ENCODE data around the gene SCNN1B. TPM values are rescaled to one million over a fixed set of nuclear protein-coding genes. Genes with fewer than 3 reads are reported as not detected.

The SCNN1B gene
- total RNA-seq, 2 donors from 2014 or later: 9.2 to 11.8 TPM

GRCh38 chr16:23330161-23330560 is 28.1 kb downstream of the SCNN1B start:
- Histone ChIP-seq H3K4me1 (replicated peaks) (no peaks in the 10 kb centered on the region), H3K4me3 (no peak overlapping the region), H3K9me3 (no peaks in the 10 kb centered on the region), H3K36me3 (no peaks in the 10 kb centered on the region), H3K27me3 (replicated peaks; ENCODE audit: insufficient read depth) (peaks cover 3% of the 10 kb centered on the region), H3K27ac (no peak overlapping the region)
- intact Hi-C loops (cut with DNase I): no loop called here
- no peak for TF ChIP-seq CTCF (IDR thresholded peaks at IDR 0.05)
- TF ChIP-seq POLR2AphosphoS5 (IDR thresholded peaks at IDR 0.05): no peak
- TF ChIP-seq POLR2A (IDR thresholded peaks at IDR 0.05): no peak
- 83% methylated on average over 8 of the region's 8 CpGs for WGBS
- DNase-seq (ENCODE audit: low spot score): no peak

- TF ChIP-seq POLR2AphosphoS5 (IDR thresholded peaks at IDR 0.05) (no peak), POLR2A (IDR thresholded peaks at IDR 0.05) (no peak), CTCF (IDR thresholded peaks at IDR 0.05) (no peak)
- Histone ChIP-seq H3K4me3 (no peak overlapping the region), H3K36me3 (no peaks in the 10 kb centered on the region), H3K4me1 (replicated peaks) (no peaks in the 10 kb centered on the region), H3K27me3 (replicated peaks; ENCODE audit: insufficient read depth) (peaks cover 3% of the 10 kb centered on the region), H3K9me3 (no peaks in the 10 kb centered on the region), H3K27ac (no peak overlapping the region)
- 80% methylated on average over 11 of the region's 11 CpGs for WGBS
- no peak for DNase-seq (ENCODE audit: low spot score)
- intact Hi-C loops (cut with DNase I): no loop called here
Observed at GRCh38 chr16:23330583-23331249, 28.6 kb downstream of the SCNN1B start.

- Histone ChIP-seq H3K4me3 (no peak overlapping the region), H3K27ac (no peak overlapping the region), H3K27me3 (replicated peaks; ENCODE audit: insufficient read depth) (peaks cover 3% of the 10 kb centered on the region), H3K36me3 (no peaks in the 10 kb centered on the region), H3K9me3 (no peaks in the 10 kb centered on the region), H3K4me1 (replicated peaks) (no peaks in the 10 kb centered on the region)
- TF ChIP-seq POLR2A (IDR thresholded peaks at IDR 0.05) (no peak), CTCF (IDR thresholded peaks at IDR 0.05) (no peak), POLR2AphosphoS5 (IDR thresholded peaks at IDR 0.05) (no peak)
- intact Hi-C loops (cut with DNase I): no loop called here
- 71% methylated on average over 4 of the region's 4 CpGs for WGBS
- no peak for DNase-seq (ENCODE audit: low spot score)
Observed at GRCh38 chr16:23333034-23333579, 31.0 kb downstream of the SCNN1B start.

GRCh38 chr16:23333831-23334456 is 31.8 kb downstream of the SCNN1B start:
- Histone ChIP-seq H3K27ac (no peak overlapping the region), H3K27me3 (replicated peaks; ENCODE audit: insufficient read depth) (peaks cover 3% of the 10 kb centered on the region), H3K4me3 (no peak overlapping the region), H3K36me3 (no peaks in the 10 kb centered on the region), H3K4me1 (replicated peaks) (no peaks in the 10 kb centered on the region), H3K9me3 (no peaks in the 10 kb centered on the region)
- WGBS: 88% methylated on average over 11 of the region's 11 CpGs
- TF ChIP-seq POLR2AphosphoS5 (IDR thresholded peaks at IDR 0.05): no peak
- no peak for TF ChIP-seq CTCF (IDR thresholded peaks at IDR 0.05)
- no peak for TF ChIP-seq POLR2A (IDR thresholded peaks at IDR 0.05)
- intact Hi-C loops (cut with DNase I): no loop called here
- no peak for DNase-seq (ENCODE audit: low spot score)
